Ovary (tissue), 3 donors: Measurements from ENCODE around the gene TMEM233.

Experiments
- POLR2A ChIP-seq: fragments of 450-650 bp; IDR thresholded peaks from one replicate; pipeline ENCODE4 v1.6.1; 2017; ENCODE audit warnings: antibody characterized with exemption, mild to moderate bottlenecking, moderate library complexity
- TF ChIP-seq, protein P1 (sequence below), 3 donors: fragments of 450-650 bp in 2 of 3; fragments of 200-600 bp in 1 of 3; IDR thresholded peaks; one replicate each; pipeline versions ENCODE4 v1.5.1 to v1.8.0; 2016 to 2022; ENCODE audit warnings: antibody characterized with exemption in 3 of 3, mild to moderate bottlenecking in 1 of 3
- donor health status: DM: no; HTN: no; CAD: no.

DNA sequence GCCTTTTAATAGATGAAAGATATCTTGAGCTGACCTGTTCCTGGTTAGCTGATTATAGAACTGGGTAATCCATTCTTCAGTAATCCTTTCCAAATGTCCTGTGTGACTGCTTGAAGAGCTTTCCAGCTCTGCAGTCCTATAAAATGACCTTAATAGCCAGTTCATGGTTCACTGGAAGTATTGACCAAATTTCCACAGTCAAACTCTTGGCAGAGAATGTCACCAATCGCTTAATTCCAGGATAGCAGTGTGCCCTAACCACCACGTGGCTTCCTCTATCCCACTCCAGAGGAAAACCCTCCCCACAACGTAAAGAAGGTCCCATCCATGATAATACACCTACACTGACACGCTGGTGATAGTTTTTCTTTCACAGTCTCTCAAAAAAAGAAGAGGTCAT is 91.8 kb downstream of the TMEM233 start:
- TF ChIP-seq, protein P1, sequence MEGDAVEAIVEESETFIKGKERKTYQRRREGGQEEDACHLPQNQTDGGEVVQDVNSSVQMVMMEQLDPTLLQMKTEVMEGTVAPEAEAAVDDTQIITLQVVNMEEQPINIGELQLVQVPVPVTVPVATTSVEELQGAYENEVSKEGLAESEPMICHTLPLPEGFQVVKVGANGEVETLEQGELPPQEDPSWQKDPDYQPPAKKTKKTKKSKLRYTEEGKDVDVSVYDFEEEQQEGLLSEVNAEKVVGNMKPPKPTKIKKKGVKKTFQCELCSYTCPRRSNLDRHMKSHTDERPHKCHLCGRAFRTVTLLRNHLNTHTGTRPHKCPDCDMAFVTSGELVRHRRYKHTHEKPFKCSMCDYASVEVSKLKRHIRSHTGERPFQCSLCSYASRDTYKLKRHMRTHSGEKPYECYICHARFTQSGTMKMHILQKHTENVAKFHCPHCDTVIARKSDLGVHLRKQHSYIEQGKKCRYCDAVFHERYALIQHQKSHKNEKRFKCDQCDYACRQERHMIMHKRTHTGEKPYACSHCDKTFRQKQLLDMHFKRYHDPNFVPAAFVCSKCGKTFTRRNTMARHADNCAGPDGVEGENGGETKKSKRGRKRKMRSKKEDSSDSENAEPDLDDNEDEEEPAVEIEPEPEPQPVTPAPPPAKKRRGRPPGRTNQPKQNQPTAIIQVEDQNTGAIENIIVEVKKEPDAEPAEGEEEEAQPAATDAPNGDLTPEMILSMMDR (IDR thresholded peaks at IDR 0.05) = no peak
- no peak for TF ChIP-seq POLR2A
